GM13977 (cell line): ENCODE measurements around the gene JPT2.

Experiments
- DNase-seq: peaks from one replicate; pipeline ENCODE4 v3.0.0; 2012; ENCODE audit warnings: low spot score
- CTCF ChIP-seq: IDR thresholded peaks from 2 replicates; pipeline ENCODE4 v1.5.1; 2012; ENCODE audit warnings: mild to moderate bottlenecking, control low read depth; ENCODE audit not compliant: insufficient read depth; ENCODE audit errors: extremely low read depth, missing control alignments
- in situ Hi-C: fragments of 300-500 bp; cut with MboI; formaldehyde crosslinking; loops from one replicate; pipeline ENCODE4 v1.12.0; 2022; ENCODE audit warnings: low sequenced_read_pairs, low pct_unique_long_range_greater_than_20kb, mixed read lengths, inconsistent platforms; ENCODE audit not compliant: unreplicated experiment

The JPT2 gene

GRCh38 chr16:1665829-1666228 is 12.2 kb upstream of the JPT2 start:
- no peak for TF ChIP-seq CTCF
- DNase-seq, result no peak
- in situ Hi-C loops, result no loop called here

- DNase-seq, result no peak
- in situ Hi-C loops, result no loop called here
- no peak for TF ChIP-seq CTCF
Observed at GRCh38 chr16:1666316-1666715, 11.8 kb upstream of the JPT2 start.

GRCh38 chr16:1667271-1667670 is 10.8 kb upstream of the JPT2 start:
- in situ Hi-C loops, result no loop called here
- DNase-seq, result no peak

GRCh38 chr16:1667916-1668315 is 10.2 kb upstream of the JPT2 start:
- TF ChIP-seq CTCF, result no peak
- no peak for DNase-seq

More at GRCh38 chr16:1667271-1667670, 10.8 kb upstream of the JPT2 start:
- TF ChIP-seq CTCF, result no peak

GRCh38 chr16:1668612-1669319 is 9.3 kb upstream of the JPT2 start:
- DNase-seq, result no peak
- in situ Hi-C loops, result no loop called here
- TF ChIP-seq CTCF, result no peak

More at GRCh38 chr16:1667916-1668315, 10.2 kb upstream of the JPT2 start:
- in situ Hi-C loops, result no loop called here

- no peak for TF ChIP-seq CTCF
- in situ Hi-C loops, result no loop called here
- no peak for DNase-seq
Observed at GRCh38 chr16:1669698-1670097, 8.4 kb upstream of the JPT2 start.
